HepG2 (cell line): ENCODE data around the gene PRR11. TPM values are rescaled to one million over a fixed set of nuclear protein-coding genes. Genes with fewer than 3 reads are reported as not detected.
A peak's percentile ranks its signal among the peaks of the same experiment; 100 is the strongest.

ENCODE experiments used
- ATAC-seq: fragments of 200-7000 bp; cut with Tn5 transposase; 3 replicates; pipeline ENCODE4 v1.9.1; 2020; ENCODE audit warnings: mild to moderate bottlenecking, moderate library complexity
- BruUV-seq: library from RNA; stranded (reverse); fragments of 400-500 nt; replicated peaks from 2 replicates; lab custom pipeline; 2021; lab: Mats Ljungman, UMichigan
- CTCF ChIA-PET: fragments of 300-600 bp; formaldehyde crosslinking; extraction: SDS; loops from one replicate; lab custom pipeline; 2021; ENCODE audit warnings: low total read pairs, inconsistent platforms, low intra/inter-chr PET ratio; lab: Yijun Ruan, JAX
- POLR2A ChIA-PET: fragments of 350-600 bp; sonication (Branson Sonifier 250); formaldehyde crosslinking; loops from one replicate; lab custom pipeline; 2020; ENCODE audit warnings: antibody characterized with exemption, inconsistent platforms; lab: Yijun Ruan, JAX
- DNase-seq: peaks from one replicate; pipeline ENCODE4 v3.0.0-alpha.2; 2015; ENCODE audit warnings: low spot score
- FAIRE-seq: peaks from 3 replicates; lab custom pipeline; 2011; peaks lifted over from hg19 to GRCh38; lab: Jason Lieb, UNC
- H2AFZ ChIP-seq: one replicate; pipeline ENCODE4 v1.6.1; 2011; ENCODE audit warnings: low read length, inconsistent platforms
- H3K27ac ChIP-seq: fragments of 300-600 bp; 3 replicates; pipeline ENCODE4 v1.8.0; 2011; ENCODE audit warnings: mixed run types, mild to moderate bottlenecking, mixed read lengths, low read length, inconsistent platforms; ENCODE audit not compliant: insufficient read depth; ENCODE audit errors: extremely low read length
- H3K27me3 ChIP-seq, 2 experiments: fragments of 200-600 bp in 1 of 2; 2 replicates in 1 of 2; 3 replicates in 1 of 2; pipeline versions ENCODE4 v1.6.0 to v1.8.0; 2011; ENCODE audit warnings: low read length in 2 of 2, mild to moderate bottlenecking in 2 of 2, moderate library complexity in 2 of 2, inconsistent platforms in 1 of 2; ENCODE audit not compliant: insufficient read depth in 2 of 2, control insufficient read depth in 1 of 2
- H3K36me3 ChIP-seq, 2 experiments: fragments of 200-600 bp in 1 of 2; replicated peaks in 1 of 2; 2 replicates in 1 of 2; 3 replicates in 1 of 2; pipeline versions ENCODE4 v1.5.1 to v1.8.0; 2011; ENCODE audit warnings: low read length in 2 of 2, inconsistent platforms in 1 of 2; ENCODE audit not compliant: insufficient read depth in 2 of 2, control insufficient read depth in 1 of 2
- H3K4me1 ChIP-seq: 2 replicates; pipeline ENCODE4 v1.5.1; 2012; ENCODE audit warnings: low read length, inconsistent platforms; ENCODE audit not compliant: insufficient read depth
- H3K4me2 ChIP-seq: 2 replicates; pipeline ENCODE4 v1.6.0; 2011; ENCODE audit warnings: low read depth, low read length, inconsistent platforms
- H3K4me3 ChIP-seq, 3 experiments: fragments of 200-600 bp in 1 of 3; sonication (generic), shearing (Covaris generic) in 1 of 3; replicated peaks in 1 of 3; 2 replicates each; pipeline ENCODE4 v1.5.1; 2011 to 2016; ENCODE audit warnings: low read length in 3 of 3, inconsistent platforms in 2 of 3, low read depth in 2 of 3, mild to moderate bottlenecking in 2 of 3, control low read depth in 1 of 3, mixed read lengths in 1 of 3; ENCODE audit not compliant: insufficient read depth in 1 of 3
- H3K79me2 ChIP-seq: one replicate; pipeline ENCODE4 v1.6.1; 2011; ENCODE audit warnings: low read length, inconsistent platforms; ENCODE audit not compliant: insufficient read depth
- H3K9ac ChIP-seq: 2 replicates; pipeline ENCODE4 v1.6.0; 2011; ENCODE audit warnings: mild to moderate bottlenecking, low read depth, low read length, inconsistent platforms; ENCODE audit not compliant: insufficient read depth
- H3K9me3 ChIP-seq: 2 replicates; pipeline ENCODE4 v1.5.1; 2012; ENCODE audit warnings: mild to moderate bottlenecking, low read length
- H4K20me1 ChIP-seq: 2 replicates; pipeline ENCODE4 v1.6.0; 2011; ENCODE audit warnings: inconsistent platforms, mild to moderate bottlenecking, low read length, moderate library complexity; ENCODE audit not compliant: insufficient read depth
- AGO2 ChIP-seq: fragments of 200-400 bp; formaldehyde crosslinking; optimal IDR thresholded peaks from 2 replicates; pipeline ENCODE3; 2017; ENCODE audit warnings: mild to moderate bottlenecking, low read depth, low read length, moderate library complexity
- CSRNP2 ChIP-seq: sonication (generic); formaldehyde crosslinking; conservative IDR thresholded peaks from 2 replicates; pipeline ENCODE4 v1.8.0; 2022; ENCODE audit warnings: low read depth, missing genetic modification reagents
- FOXK1 ChIP-seq: sonication (generic); formaldehyde crosslinking; IDR thresholded peaks from 2 replicates; pipeline ENCODE4 v1.4.0; 2020; ENCODE audit warnings: low read depth, missing genetic modification reagents, borderline replicate concordance
- HNF1B ChIP-seq: sonication (generic); formaldehyde crosslinking; IDR thresholded peaks from 2 replicates; pipeline ENCODE4 v1.5.1; 2020; ENCODE audit warnings: mild to moderate bottlenecking, moderate library complexity, missing genetic modification reagents
- HNF4A ChIP-seq: sonication (generic); formaldehyde crosslinking; IDR thresholded peaks from 2 replicates; pipeline ENCODE4 v1.4.0; 2020; ENCODE audit warnings: missing genetic modification reagents
- IRF2 ChIP-seq: IDR thresholded peaks from 2 replicates; pipeline ENCODE4 v1.6.1; 2018; ENCODE audit warnings: missing genetic modification reagents, missing compliant biosample characterization
- LRRFIP1 ChIP-seq: sonication (generic); formaldehyde crosslinking; conservative IDR thresholded peaks from 2 replicates; pipeline ENCODE4 v1.4.0; 2020; ENCODE audit warnings: missing genetic modification reagents
- MTF2 ChIP-seq: sonication (generic); formaldehyde crosslinking; IDR thresholded peaks from 2 replicates; pipeline ENCODE4 v1.5.0; 2020; ENCODE audit warnings: missing genetic modification reagents, borderline replicate concordance
- NR2C2 ChIP-seq: sonication (generic); formaldehyde crosslinking; IDR thresholded peaks from 2 replicates; pipeline ENCODE4 v1.4.0; 2020; ENCODE audit warnings: missing genetic modification reagents, mild to moderate bottlenecking, moderate library complexity, borderline replicate concordance
- PAXIP1 ChIP-seq: sonication (generic); formaldehyde crosslinking; conservative IDR thresholded peaks from 2 replicates; pipeline ENCODE4 v1.4.0; 2020; ENCODE audit warnings: mild to moderate bottlenecking, missing genetic modification reagents, moderate library complexity
- POGZ ChIP-seq: sonication (generic); formaldehyde crosslinking; IDR thresholded peaks from 2 replicates; pipeline ENCODE4 v1.4.0; 2020; ENCODE audit warnings: mild to moderate bottlenecking, missing genetic modification reagents
- ZMYM2 ChIP-seq: sonication (generic); formaldehyde crosslinking; IDR thresholded peaks from 2 replicates; pipeline ENCODE4 v1.8.0; 2022; ENCODE audit warnings: mild to moderate bottlenecking, missing genetic modification reagents
- WGBS: methylation state at CpG from one replicate; pipeline ENCODE4 v1.1.6; 2017; ENCODE audit warnings: low lambda C conversion rate; 5-methylcytosine and 5-hydroxymethylcytosine counted together
- in situ Hi-C: cut with HindIII; loops from 2 replicates; pipeline ENCODE4 v1.10.0; 2017; ENCODE audit warnings: low pct_unique_long_range_greater_than_20kb; ENCODE audit not compliant: extremely low pct_ligation_motif_present
- intact Hi-C: fragments of 100-400 bp; cut with micrococcal nuclease; formaldehyde crosslinking; loops from one replicate; pipeline ENCODE4 v1.10.0; 2022; ENCODE audit not compliant: unreplicated experiment
- polyA plus RNA-seq, 8 experiments: library from polyadenylated mRNA; depleted of rRNA in 3 of 8; stranded (reverse) in 7 of 8; unstranded in 1 of 8; fragments of >200 nt; fragmentation: Illumina TruSeq in 4 of 8; extraction: Trizol in 4 of 8; gene quantifications; 2 replicates each; pipeline versions ENCODE4 v1.2.1 to v1.2.3, GENCODE V29; 2011 to 2016; ENCODE audit warnings: low read depth in 4 of 8, missing spikeins in 1 of 8, mixed read lengths in 1 of 8; ENCODE audit not compliant: insufficient read depth in 1 of 8
- total RNA-seq, 5 experiments: library from RNA; depleted of rRNA; stranded (reverse); fragments of >200 nt; fragmentation: Illumina TruSeq; extraction: Trizol; gene quantifications; 2 replicates each; pipeline ENCODE4 v1.2.3, GENCODE V29; 2016; ENCODE audit warnings: low read depth in 1 of 5

The PRR11 gene
- total and polyA plus RNA-seq, 2 of the 13 experiments (the other 11 are each of a cell fraction or from before 2014, with no cell fraction given) = 35.7 to 39.2 TPM

GRCh38 chr17:59141860-59142259, 13.7 kb upstream of the PRR11 start (continued):
- no peak for TF ChIP-seq LRRFIP1
- peak; percentile 44; the same call in 1 of the 2 replicates for TF ChIP-seq PAXIP1 (CRISPR knock-in tag)
- 0 out of 2 replicates have a peak, but pooled peaks have one; percentile 45 for TF ChIP-seq IRF2 (CRISPR knock-in tag)
- peak; percentile 34; the same call in 1 of the 2 replicates for TF ChIP-seq POGZ
- TF ChIP-seq AGO2 = no peak

GRCh38 chr17:59145571-59146096, 9.9 kb upstream of the PRR11 start:
- ATAC-seq = 0 out of 3 replicates have a peak, but pooled peaks have one; percentile 23
- Histone ChIP-seq H3K27ac (no peak overlapping the region), H3K27me3 (no peaks in the 10 kb centered on the region), H3K36me3 (peaks cover 5 to 11% of the 10 kb centered on the region in 2 experiments; a peak in 3 of 5 replicates), H3K4me2 (no peak overlapping the region), H3K9me3 (no peaks in the 10 kb centered on the region), H4K20me1 (no peaks in the 10 kb centered on the region; the same call in 1 of the 2 replicates), H3K79me2 (peaks cover 94% of the 10 kb centered on the region), H2AFZ (no peak overlapping the region), H3K4me1 (peaks cover 40% of the 10 kb centered on the region), H3K4me3 (no peak overlapping the region), H3K9ac (no peak overlapping the region)
- no peak for FAIRE-seq
- CTCF ChIA-PET = no interaction called here
- in situ Hi-C loops = loop anchor here (5.0 kb wide), 1 partner anchor 38 kb away; the partner anchor contains the start of gene TRIM37
- POLR2A ChIA-PET = interaction anchor here (2.2 kb wide), 1 partner anchor 9 kb away, joined by 14 read pairs; the partner anchor contains the start of genes PRR11 and SKA2
- no TSS peak for BruUV-seq
- peak; percentile 27 for DNase-seq
- intact Hi-C loops = no loop called here
- 83% methylated on average over 4 of the region's 4 CpGs for WGBS
- peak; percentile 23; the same call in 1 of the 2 replicates for TF ChIP-seq ZMYM2 (CRISPR knock-in tag)
- TF ChIP-seq MTF2 (CRISPR knock-in tag) = no peak
- peak; percentile 24; the same call in 1 of the 2 replicates for TF ChIP-seq HNF4A (CRISPR knock-in tag)
- TF ChIP-seq CSRNP2 (CRISPR knock-in tag) = no peak
- TF ChIP-seq HNF1B (CRISPR knock-in tag) = 0 out of 2 replicates have a peak, but pooled peaks have one; percentile 18
- TF ChIP-seq NR2C2 (CRISPR knock-in tag) = peak; percentile 39; the same call in 1 of the 2 replicates
- no peak for TF ChIP-seq FOXK1 (CRISPR knock-in tag)
